SK-N-SH treated with all-trans-retinoic acid at 6 μM for 48 hours (cell line): Measurements from ENCODE around the gene ENDOD1.

Experiments used
- ARNTL ChIP-seq: fragments of 450-650 bp; formaldehyde crosslinking; IDR thresholded peaks from 2 replicates; pipeline ENCODE4 v1.5.0; 2020; ENCODE audit warnings: low read depth, mild to moderate bottlenecking, moderate library complexity, borderline replicate concordance
- CREB5 ChIP-seq: fragments of 250-450 bp; sonication (Bioruptor Pico); IDR thresholded peaks from 2 replicates; pipeline ENCODE4 v1.5.1; 2020; ENCODE audit warnings: low read depth, mild to moderate bottlenecking, moderate library complexity
- CSRNP3 ChIP-seq: fragments of 250-450 bp; sonication (Bioruptor Pico); IDR thresholded peaks from 2 replicates; pipeline ENCODE4 v1.5.1; 2021; ENCODE audit warnings: mild to moderate bottlenecking, moderate library complexity
- RARB ChIP-seq: fragments of 250-450 bp; sonication (Bioruptor Pico); IDR thresholded peaks from 2 replicates; pipeline ENCODE4 v1.8.0; 2021; ENCODE audit warnings: mild to moderate bottlenecking, moderate library complexity
- TCF4 ChIP-seq: fragments of 250-450 bp; sonication (Bioruptor Pico); IDR thresholded peaks from 2 replicates; pipeline ENCODE4 v1.8.0; 2021; ENCODE audit warnings: mild to moderate bottlenecking, moderate library complexity, borderline replicate concordance
- TOX ChIP-seq: fragments of 250-450 bp; sonication (Bioruptor Pico); IDR thresholded peaks from 2 replicates; pipeline ENCODE4 v1.8.0; 2021; ENCODE audit warnings: mild to moderate bottlenecking, moderate library complexity, borderline replicate concordance
- ZFP30 ChIP-seq: fragments of 450-650 bp; formaldehyde crosslinking; IDR thresholded peaks from 2 replicates; pipeline ENCODE4 v1.5.0; 2022; ENCODE audit warnings: mild to moderate bottlenecking, moderate library complexity

- no peak for TF ChIP-seq CREB5 (CRISPR knock-in tag)
- TF ChIP-seq ARNTL (CRISPR knock-in tag), result no peak
- no peak for TF ChIP-seq TOX (CRISPR knock-in tag)
- TF ChIP-seq CSRNP3, result no peak
- no peak for TF ChIP-seq ZFP30
- no peak for TF ChIP-seq RARB (CRISPR knock-in tag)
- TF ChIP-seq TCF4 (CRISPR knock-in tag), result no peak
Measured at GRCh38 chr11:95042239-95042638, 47.4 kb upstream of the ENDOD1 start.
